D721Med (cell line): ENCODE measurements around the gene SEC23A.
"Not testable (repeated sequence)": the region's sequence is repeated elsewhere in the genome, so short reads cannot be mapped to it uniquely, and the experiment has no call there.

ENCODE experiments used
- DNase-seq: peaks from one replicate; pipeline ENCODE4 v3.0.0; 2011; ENCODE audit warnings: low spot score; ENCODE audit not compliant: insufficient read length
- FAIRE-seq: peaks from 2 replicates; lab custom pipeline; 2011; peaks lifted over from hg19 to GRCh38; lab: Jason Lieb, UNC
- TF ChIP-seq, protein P1 (sequence below): IDR thresholded peaks from 2 replicates; pipeline ENCODE4 v1.5.1; 2012; ENCODE audit warnings: mild to moderate bottlenecking, control low read depth; ENCODE audit not compliant: insufficient read depth; ENCODE audit errors: missing control alignments

Gene SEC23A

DNA sequence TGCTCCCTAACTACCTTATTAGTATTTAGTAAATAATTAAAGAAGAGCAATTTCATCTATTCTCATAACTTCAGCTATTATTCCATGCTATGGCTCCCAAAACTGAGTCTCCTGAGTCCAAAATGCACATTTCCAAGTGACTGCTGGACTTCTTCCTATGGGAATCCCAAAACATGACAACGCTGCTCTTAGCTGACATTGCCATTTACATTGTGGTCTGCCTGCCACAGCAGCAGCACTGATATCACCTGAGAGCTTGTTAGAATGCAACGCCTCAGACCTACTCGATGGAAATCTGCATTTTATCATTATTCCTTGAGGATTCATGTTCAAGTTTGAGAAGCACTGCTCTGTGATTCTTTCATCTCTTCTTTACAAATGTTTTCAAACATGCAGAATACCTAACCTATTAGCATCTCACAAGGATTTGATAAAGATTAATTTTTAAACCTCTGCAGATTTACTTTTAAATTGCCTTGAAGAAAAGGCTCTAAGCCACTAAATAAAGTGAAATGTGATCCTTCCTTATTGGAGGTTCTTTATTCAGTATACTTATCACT lies 77.7 kb downstream of the SEC23A start:
- TF ChIP-seq, protein P1, sequence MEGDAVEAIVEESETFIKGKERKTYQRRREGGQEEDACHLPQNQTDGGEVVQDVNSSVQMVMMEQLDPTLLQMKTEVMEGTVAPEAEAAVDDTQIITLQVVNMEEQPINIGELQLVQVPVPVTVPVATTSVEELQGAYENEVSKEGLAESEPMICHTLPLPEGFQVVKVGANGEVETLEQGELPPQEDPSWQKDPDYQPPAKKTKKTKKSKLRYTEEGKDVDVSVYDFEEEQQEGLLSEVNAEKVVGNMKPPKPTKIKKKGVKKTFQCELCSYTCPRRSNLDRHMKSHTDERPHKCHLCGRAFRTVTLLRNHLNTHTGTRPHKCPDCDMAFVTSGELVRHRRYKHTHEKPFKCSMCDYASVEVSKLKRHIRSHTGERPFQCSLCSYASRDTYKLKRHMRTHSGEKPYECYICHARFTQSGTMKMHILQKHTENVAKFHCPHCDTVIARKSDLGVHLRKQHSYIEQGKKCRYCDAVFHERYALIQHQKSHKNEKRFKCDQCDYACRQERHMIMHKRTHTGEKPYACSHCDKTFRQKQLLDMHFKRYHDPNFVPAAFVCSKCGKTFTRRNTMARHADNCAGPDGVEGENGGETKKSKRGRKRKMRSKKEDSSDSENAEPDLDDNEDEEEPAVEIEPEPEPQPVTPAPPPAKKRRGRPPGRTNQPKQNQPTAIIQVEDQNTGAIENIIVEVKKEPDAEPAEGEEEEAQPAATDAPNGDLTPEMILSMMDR, result no peak
- FAIRE-seq, result peak; percentile 56
- no peak for DNase-seq

DNA sequence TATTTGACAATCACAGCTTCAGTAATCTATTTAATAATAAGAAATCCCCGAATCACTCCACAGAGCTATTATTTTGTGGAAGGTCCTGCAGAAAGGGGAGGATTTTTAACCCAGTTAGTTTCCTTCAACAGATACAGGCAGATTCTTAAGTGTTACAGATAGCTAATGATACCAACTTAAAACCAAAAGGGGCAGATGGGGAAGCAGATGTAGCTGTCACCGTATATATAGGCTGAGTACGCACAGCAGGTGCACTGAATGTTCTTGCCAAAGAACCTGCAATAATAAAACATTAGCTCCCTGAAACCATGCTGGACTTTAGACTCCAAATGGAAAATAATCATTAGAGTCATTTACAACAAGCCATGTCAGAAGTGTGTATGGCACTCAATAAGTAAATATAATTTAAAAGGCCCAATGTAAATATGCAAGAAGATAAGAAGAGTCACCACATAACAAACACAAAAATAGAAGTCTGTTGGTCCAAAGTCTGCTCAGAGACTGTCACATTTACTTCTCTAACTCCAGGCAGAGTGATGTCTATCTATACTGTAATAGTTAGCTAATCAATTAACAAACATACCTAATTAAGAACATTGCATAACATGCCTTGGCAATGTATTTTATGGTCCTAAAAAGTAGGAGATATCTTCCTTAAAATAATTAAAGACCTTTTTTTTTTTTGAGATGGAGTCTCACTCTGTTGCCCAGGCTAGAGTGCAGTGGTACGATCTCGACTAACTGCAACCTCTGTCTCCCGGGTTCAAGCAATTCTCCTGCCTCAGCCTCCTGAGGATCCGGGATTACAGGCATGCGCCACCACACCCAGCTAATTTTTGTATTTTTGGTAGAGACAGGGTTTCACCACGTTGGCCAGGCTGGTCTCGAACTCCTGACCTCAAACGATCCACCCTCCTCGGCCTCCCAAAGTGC lies 78.8 kb downstream of the SEC23A start:
- DNase-seq, result no peak
- TF ChIP-seq, protein P1, result no peak
- peak; percentile 75 for FAIRE-seq

DNA sequence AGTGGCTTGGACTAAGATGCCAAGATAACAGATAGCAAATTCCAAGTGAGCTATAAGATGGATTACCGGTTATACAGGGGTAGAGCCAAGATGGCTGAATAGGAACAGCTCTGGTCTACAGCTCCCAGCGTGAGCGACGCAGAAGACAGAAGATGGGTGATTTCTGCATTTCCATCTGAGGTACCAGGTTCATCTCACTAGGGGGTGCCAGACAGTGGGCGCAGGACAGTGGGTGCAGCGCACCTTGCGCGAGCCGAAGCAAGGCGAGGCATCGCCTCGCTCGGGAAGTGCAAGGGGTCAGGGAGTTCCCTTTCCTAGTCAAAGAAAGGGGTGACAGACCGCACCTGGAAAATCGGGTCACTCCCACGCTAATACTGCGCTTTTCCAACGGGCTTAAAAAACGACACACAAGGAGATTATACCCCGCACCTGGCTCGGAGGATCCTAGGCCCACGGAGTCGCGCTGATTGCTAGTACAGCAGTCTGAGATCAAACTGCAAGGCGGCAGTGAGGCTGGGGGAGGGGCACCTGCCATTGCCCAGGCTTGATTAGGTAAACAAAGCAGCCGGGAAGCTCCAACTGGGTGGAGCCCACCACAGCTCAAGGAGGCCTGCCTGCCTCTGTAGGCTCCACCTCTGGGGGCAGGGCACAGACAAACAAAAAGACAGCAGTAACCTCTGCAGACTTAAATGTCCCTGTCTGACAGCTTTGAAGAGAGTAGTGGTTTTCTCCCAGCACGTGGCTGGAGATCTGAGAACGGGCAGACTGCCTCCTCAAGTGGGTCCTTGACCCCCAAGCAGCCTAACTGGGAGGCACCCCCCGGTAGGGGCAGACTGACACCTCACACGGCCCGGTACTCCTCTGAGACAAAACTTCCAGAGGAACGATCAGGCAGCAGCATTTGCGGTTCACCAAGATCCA lies 85.7 kb downstream of the SEC23A start:
- DNase-seq, FAIRE-seq: not testable (repeated sequence)

DNA sequence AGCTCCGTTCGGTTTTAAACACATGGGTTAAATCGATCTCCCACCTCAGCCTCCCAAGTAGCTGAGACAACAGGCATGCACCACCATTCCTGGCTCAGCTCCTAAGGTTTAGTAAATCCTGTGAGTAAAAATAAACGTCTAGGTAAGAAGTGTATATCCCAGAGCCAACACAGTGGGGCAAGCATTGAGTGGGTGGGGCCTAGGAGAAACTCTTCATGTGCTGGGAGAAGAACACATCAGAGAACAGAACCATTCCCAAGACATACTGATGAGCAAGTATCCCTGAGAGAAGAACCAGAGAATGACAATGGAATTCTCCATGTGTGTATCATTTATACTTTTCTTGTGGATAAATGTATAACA lies 86.3 kb downstream of the SEC23A start:
- DNase-seq, result no peak
- FAIRE-seq, result no peak
- TF ChIP-seq, protein P1, result no peak

DNA sequence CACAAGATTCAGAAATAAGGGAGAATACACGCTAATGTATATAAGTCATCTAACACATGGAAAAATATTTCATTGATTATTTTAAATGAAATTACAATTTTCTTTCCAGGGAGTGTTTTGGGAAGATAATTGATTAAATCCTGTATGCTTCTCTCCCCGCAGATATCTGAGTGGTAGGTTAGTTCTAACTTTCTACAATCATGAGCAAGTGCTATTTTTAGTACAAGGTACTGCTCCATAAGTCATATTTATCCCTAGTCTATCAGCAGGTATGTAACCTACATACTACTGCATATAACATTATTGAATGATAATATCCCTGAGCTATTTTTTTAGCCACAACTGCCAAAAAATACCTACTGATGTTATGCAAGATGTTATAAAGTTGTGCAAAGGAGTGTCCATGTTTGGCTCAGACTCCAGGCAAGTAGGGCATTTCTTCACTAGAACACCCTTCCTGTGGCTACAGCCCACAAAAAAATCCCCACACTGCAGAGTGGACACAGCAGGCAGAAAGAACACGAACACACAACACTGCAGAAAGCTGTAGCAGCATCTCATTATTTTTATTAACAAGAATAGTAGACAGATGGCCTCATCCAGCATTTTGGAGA lies 87.0 kb downstream of the SEC23A start:
- no peak for DNase-seq
- no peak for FAIRE-seq
- TF ChIP-seq, protein P1, result no peak

DNA sequence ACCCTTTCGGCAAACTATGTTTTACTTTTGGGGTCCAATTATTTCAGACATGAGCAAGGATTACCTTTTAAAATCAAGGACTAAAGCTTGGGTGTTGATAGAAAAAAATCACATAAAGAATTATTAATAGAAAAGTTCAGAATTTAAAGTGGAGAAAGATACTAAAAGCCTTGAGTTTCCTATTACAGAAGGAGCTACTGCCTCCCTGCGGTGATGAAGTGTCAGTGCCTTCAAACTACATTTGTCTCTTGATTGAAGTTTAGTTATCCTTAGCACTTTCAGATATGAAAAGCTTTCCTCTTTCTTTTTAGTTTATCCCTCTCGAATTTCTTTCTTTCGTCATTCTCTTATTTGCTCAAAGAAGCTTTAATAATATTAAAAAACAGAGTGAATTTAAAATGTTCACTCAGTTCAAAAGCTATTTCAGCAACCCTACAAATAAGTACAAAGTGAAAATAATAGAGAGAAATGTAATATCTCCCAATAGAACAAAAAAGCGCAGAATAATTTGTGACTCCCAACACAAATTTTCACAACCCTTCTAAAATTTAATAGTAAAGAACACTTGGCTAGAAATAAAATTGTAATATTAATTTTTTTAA lies 87.6 kb downstream of the SEC23A start:
- TF ChIP-seq, protein P1, result peak; percentile 77
- FAIRE-seq (peak; percentile 25), DNase-seq (no peak)
